K562 (cell line): ENCODE data around the gene SLC25A18. TPM values are rescaled to one million over a fixed set of nuclear protein-coding genes. Genes with fewer than 3 reads are reported as not detected.

Experiments used
- ARNT ChIP-seq, 2 experiments: fragments of 450-650 bp; IDR thresholded peaks; 2 replicates each; pipeline ENCODE4 v1.6.1; 2016; ENCODE audit warnings: mild to moderate bottlenecking in 1 of 2
- CBX8 ChIP-seq: fragments of 200-600 bp; sonication (generic); IDR thresholded peaks from 2 replicates; pipeline ENCODE4 v1.6.1; 2012; ENCODE audit warnings: borderline replicate concordance, mixed run types, low read depth, mild to moderate bottlenecking, moderate library complexity, mixed read lengths, low read length, control low read depth, inconsistent platforms; ENCODE audit not compliant: poor library complexity, severe bottlenecking; ENCODE audit errors: extremely low read depth
- E2F3 ChIP-seq: fragments of 250-450 bp; sonication (Bioruptor Pico); IDR thresholded peaks from 2 replicates; pipeline ENCODE4 v1.4.0; 2020; ENCODE audit warnings: mild to moderate bottlenecking
- FOSL1 ChIP-seq: fragments of 200-800 bp; sonication (Bioruptor generic); conservative IDR thresholded peaks from 2 replicates; pipeline ENCODE4 v1.6.1; 2016; ENCODE audit warnings: missing genetic modification characterization, missing compliant biosample characterization
- GABPB1 ChIP-seq: sonication (generic); formaldehyde crosslinking; IDR thresholded peaks from 2 replicates; pipeline ENCODE4 v1.8.0; 2022; ENCODE audit warnings: mild to moderate bottlenecking, missing genetic modification reagents
- GTF2F1 ChIP-seq: IDR thresholded peaks from 2 replicates; pipeline ENCODE4 v1.6.1; 2011; ENCODE audit warnings: low read depth, low read length, improper control_type of control experiment
- HMGN3 ChIP-seq: IDR thresholded peaks from 2 replicates; pipeline ENCODE4 v1.6.1; 2011; ENCODE audit warnings: borderline replicate concordance, low read depth, mild to moderate bottlenecking, mixed read lengths, low read length; ENCODE audit not compliant: insufficient read length; ENCODE audit errors: extremely low read depth
- KLF16 ChIP-seq: IDR thresholded peaks from 2 replicates; pipeline ENCODE4 v1.6.1; 2016; ENCODE audit warnings: antibody characterized with exemption
- L3MBTL2 ChIP-seq: fragments of 450-650 bp; IDR thresholded peaks from 2 replicates; pipeline ENCODE4 v1.6.1; 2016; ENCODE audit warnings: mild to moderate bottlenecking, moderate library complexity
- MCM7 ChIP-seq, 2 experiments: fragments of 450-650 bp; IDR thresholded peaks; 2 replicates each; pipeline ENCODE4 v1.6.1; 2016 to 2018
- MECOM ChIP-seq: fragments of 250-450 bp; sonication (Bioruptor Pico); IDR thresholded peaks from 2 replicates; pipeline ENCODE4 v1.8.0; 2022; ENCODE audit warnings: inconsistent platforms
- NELFE ChIP-seq: IDR thresholded peaks from 2 replicates; pipeline ENCODE4 v1.6.1; 2011; ENCODE audit warnings: mild to moderate bottlenecking; ENCODE audit not compliant: insufficient read depth, insufficient read length
- POU5F1 ChIP-seq: fragments of 150-350 bp; IDR thresholded peaks from 2 replicates; pipeline ENCODE4 v1.6.1; 2014; ENCODE audit warnings: borderline replicate concordance, low read length, low read depth, mild to moderate bottlenecking; ENCODE audit not compliant: partially characterized antibody
- RB1 ChIP-seq: fragments of 450-650 bp; IDR thresholded peaks from 2 replicates; pipeline ENCODE4 v1.6.1; 2017; ENCODE audit warnings: low read depth, mild to moderate bottlenecking
- TAF1 ChIP-seq: IDR thresholded peaks from 2 replicates; pipeline ENCODE4 v1.6.1; 2011; ENCODE audit warnings: mild to moderate bottlenecking, low read length, moderate library complexity; ENCODE audit not compliant: insufficient read depth, control insufficient read depth, severe bottlenecking; ENCODE audit errors: extremely low read depth
- TRIM24 ChIP-seq, 2 experiments: fragments of 450-650 bp; IDR thresholded peaks; 2 replicates each; pipeline ENCODE4 v1.6.1; 2016
- polyA plus RNA-seq, 8 experiments: library from polyadenylated mRNA; depleted of rRNA in 4 of 8; stranded (reverse) in 5 of 8; unstranded in 3 of 8; fragments of >200 nt; fragmentation: Nextera tagmentation in 2 of 8; fragmentation: Illumina TruSeq in 1 of 8; extraction: Ambion mirVana in 2 of 8; extraction: Trizol in 1 of 8; gene quantifications; 2 replicates each; pipeline versions ENCODE4 v1.2.1 to v1.2.3, GENCODE V29; 2011 to 2014; ENCODE audit warnings: inconsistent platforms in 1 of 8, missing spikeins in 1 of 8
- total RNA-seq, 7 experiments: library from RNA; depleted of rRNA in 6 of 7; stranded (reverse); fragments of >200 nt in 6 of 7; fragmentation: Illumina TruSeq in 2 of 7; extraction: Trizol in 2 of 7; gene quantifications; 2 replicates each; pipeline versions ENCODE4 v1.2.1 to v1.2.3, GENCODE V29; 2011 to 2021; ENCODE audit warnings: low replicate concordance in 1 of 7
- TF ChIP-seq, protein P1 (sequence below): fragments of 200-800 bp; sonication (Bioruptor generic); IDR thresholded peaks from 2 replicates; pipeline ENCODE4 v1.6.1; 2017; ENCODE audit warnings: missing genetic modification characterization, missing compliant biosample characterization
- TF ChIP-seq, protein P2 (sequence below): sonication (generic); formaldehyde crosslinking; IDR thresholded peaks from 2 replicates; pipeline ENCODE4 v1.8.1; 2023; ENCODE audit warnings: mild to moderate bottlenecking, missing genetic modification reagents
- TF ChIP-seq, protein P3 (sequence below): fragments of 250-450 bp; sonication (Bioruptor Pico); IDR thresholded peaks from 2 replicates; pipeline ENCODE4 v1.8.0; 2022; ENCODE audit warnings: inconsistent platforms
- TF ChIP-seq, protein P4 (sequence below): sonication (generic); formaldehyde crosslinking; IDR thresholded peaks from 2 replicates; pipeline ENCODE4 v1.8.1; 2023; ENCODE audit warnings: mild to moderate bottlenecking, missing genetic modification reagents

SLC25A18 gene
- total and polyA plus RNA-seq, 9 of the 15 experiments (the other 6 are each of a cell fraction or from before 2014, with no cell fraction given): 0.04 TPM; not detected in 8

DNA sequence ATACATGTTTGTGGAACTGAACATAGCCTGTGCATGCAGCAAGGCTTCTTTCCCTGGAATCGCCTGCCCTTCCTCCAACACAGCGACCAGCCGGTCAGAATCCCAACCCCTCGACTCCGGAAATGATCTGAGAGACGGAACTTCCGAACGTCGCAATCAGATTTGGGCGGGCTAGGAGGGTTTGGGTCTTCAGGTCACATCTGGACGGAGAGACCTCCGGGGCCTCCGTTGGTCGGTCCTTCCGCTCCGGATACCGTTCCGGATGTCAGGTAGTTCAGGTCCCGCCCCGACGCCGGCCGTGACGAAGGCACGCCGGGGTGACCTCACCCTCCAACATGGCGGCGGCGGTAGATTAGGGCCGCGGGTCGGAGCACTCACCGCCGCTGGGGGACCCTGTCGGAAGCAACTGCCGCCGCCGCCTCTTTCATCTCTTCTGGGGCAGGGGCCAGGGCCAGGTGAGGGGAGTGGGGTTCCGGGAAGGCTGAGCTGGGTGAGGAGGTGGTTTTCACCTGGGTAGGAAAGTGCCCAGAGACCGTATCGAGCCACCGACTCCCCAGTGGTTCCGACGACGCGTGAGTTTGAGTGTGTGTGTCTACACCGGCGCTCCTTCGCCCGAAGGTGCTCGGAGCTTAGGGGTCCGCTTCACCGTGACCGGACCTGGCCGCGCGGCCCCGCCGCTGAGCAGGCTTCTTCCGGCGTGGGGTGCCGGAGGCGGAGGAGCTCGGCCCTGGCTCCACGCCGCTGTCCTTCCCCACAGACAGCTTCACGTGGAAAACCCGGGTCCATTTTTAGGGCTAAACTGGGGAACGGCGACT is 75.3 kb downstream of the SLC25A18 start, which contains the start of gene BCL2L13 (continued):
- TF ChIP-seq, protein P1, sequence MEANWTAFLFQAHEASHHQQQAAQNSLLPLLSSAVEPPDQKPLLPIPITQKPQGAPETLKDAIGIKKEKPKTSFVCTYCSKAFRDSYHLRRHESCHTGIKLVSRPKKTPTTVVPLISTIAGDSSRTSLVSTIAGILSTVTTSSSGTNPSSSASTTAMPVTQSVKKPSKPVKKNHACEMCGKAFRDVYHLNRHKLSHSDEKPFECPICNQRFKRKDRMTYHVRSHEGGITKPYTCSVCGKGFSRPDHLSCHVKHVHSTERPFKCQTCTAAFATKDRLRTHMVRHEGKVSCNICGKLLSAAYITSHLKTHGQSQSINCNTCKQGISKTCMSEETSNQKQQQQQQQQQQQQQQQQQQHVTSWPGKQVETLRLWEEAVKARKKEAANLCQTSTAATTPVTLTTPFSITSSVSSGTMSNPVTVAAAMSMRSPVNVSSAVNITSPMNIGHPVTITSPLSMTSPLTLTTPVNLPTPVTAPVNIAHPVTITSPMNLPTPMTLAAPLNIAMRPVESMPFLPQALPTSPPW (CRISPR knock-in tag): no peak; the same call in 1 of the 2 replicates
- TF ChIP-seq RB1: peak; percentile 84
- TF ChIP-seq HMGN3: peak; percentile 91
- TF ChIP-seq ARNT (IDR thresholded peaks at IDR 0.05): 0 out of 4 replicates have a peak, but pooled peaks of 1 of the 2 experiments have one; percentile 21
- TF ChIP-seq POU5F1: no peak
- TF ChIP-seq KLF16: no peak; the same call in 1 of the 2 replicates
- TF ChIP-seq GABPB1: peak; percentile 90
- no peak for TF ChIP-seq MCM7 (IDR thresholded peaks at IDR 0.05)
- no peak for TF ChIP-seq E2F3 (CRISPR knock-in tag)
- TF ChIP-seq TRIM24 (IDR thresholded peaks at IDR 0.05): peak in 1 of 2 experiments; percentile 67; a peak in 1 of 4 replicates
- peak; percentile 82 for TF ChIP-seq L3MBTL2
- TF ChIP-seq, protein P2, sequence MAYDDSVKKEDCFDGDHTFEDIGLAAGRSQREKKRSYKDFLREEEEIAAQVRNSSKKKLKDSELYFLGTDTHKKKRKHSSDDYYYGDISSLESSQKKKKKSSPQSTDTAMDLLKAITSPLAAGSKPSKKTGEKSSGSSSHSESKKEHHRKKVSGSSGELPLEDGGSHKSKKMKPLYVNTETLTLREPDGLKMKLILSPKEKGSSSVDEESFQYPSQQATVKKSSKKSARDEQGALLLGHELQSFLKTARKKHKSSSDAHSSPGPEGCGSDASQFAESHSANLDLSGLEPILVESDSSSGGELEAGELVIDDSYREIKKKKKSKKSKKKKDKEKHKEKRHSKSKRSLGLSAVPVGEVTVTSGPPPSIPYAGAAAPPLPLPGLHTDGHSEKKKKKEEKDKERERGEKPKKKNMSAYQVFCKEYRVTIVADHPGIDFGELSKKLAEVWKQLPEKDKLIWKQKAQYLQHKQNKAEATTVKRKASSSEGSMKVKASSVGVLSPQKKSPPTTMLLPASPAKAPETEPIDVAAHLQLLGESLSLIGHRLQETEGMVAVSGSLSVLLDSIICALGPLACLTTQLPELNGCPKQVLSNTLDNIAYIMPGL (CRISPR knock-in tag): no peak; the same call in 1 of the 2 replicates
- TF ChIP-seq, protein P3, sequence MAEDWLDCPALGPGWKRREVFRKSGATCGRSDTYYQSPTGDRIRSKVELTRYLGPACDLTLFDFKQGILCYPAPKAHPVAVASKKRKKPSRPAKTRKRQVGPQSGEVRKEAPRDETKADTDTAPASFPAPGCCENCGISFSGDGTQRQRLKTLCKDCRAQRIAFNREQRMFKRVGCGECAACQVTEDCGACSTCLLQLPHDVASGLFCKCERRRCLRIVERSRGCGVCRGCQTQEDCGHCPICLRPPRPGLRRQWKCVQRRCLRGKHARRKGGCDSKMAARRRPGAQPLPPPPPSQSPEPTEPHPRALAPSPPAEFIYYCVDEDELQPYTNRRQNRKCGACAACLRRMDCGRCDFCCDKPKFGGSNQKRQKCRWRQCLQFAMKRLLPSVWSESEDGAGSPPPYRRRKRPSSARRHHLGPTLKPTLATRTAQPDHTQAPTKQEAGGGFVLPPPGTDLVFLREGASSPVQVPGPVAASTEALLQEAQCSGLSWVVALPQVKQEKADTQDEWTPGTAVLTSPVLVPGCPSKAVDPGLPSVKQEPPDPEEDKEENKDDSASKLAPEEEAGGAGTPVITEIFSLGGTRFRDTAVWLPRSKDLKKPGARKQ: no peak
- TF ChIP-seq MECOM: no peak
- TF ChIP-seq TAF1: peak; percentile 100
- no peak for TF ChIP-seq NELFE
- TF ChIP-seq, protein P4, sequence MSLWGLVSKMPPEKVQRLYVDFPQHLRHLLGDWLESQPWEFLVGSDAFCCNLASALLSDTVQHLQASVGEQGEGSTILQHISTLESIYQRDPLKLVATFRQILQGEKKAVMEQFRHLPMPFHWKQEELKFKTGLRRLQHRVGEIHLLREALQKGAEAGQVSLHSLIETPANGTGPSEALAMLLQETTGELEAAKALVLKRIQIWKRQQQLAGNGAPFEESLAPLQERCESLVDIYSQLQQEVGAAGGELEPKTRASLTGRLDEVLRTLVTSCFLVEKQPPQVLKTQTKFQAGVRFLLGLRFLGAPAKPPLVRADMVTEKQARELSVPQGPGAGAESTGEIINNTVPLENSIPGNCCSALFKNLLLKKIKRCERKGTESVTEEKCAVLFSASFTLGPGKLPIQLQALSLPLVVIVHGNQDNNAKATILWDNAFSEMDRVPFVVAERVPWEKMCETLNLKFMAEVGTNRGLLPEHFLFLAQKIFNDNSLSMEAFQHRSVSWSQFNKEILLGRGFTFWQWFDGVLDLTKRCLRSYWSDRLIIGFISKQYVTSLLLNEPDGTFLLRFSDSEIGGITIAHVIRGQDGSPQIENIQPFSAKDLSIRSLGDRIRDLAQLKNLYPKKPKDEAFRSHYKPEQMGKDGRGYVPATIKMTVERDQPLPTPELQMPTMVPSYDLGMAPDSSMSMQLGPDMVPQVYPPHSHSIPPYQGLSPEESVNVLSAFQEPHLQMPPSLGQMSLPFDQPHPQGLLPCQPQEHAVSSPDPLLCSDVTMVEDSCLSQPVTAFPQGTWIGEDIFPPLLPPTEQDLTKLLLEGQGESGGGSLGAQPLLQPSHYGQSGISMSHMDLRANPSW: peak; percentile 73; the same call in 1 of the 2 replicates
- TF ChIP-seq FOSL1 (tag): peak; percentile 88
- TF ChIP-seq CBX8: no peak
- TF ChIP-seq GTF2F1: peak; percentile 76
